Testis (tissue), 3 donors: ENCODE results near the gene SAMD4A. TPM values are rescaled to one million over a fixed set of nuclear protein-coding genes. Genes with fewer than 3 reads are reported as not detected.

Experiments
- DNase-seq: peaks from one replicate; pipeline ENCODE4 v3.0.0-alpha.2; 2019
- H3K27ac ChIP-seq, 2 donors: fragments of 200-600 bp; sonication (generic); one replicate each; pipeline ENCODE4 v1.5.1; 2019
- H3K27me3 ChIP-seq: fragments of 200-600 bp; sonication (generic); one replicate; pipeline ENCODE4 v1.5.1; 2019
- H3K36me3 ChIP-seq: fragments of 200-600 bp; sonication (generic); one replicate; pipeline ENCODE4 v1.5.1; 2017; ENCODE audit warnings: low read depth; ENCODE audit errors: missing control alignments
- H3K4me1 ChIP-seq: fragments of 200-600 bp; sonication (generic); one replicate; pipeline ENCODE4 v1.5.1; 2019
- H3K4me3 ChIP-seq, 2 donors: fragments of 200-600 bp; sonication (generic); one replicate each; pipeline ENCODE4 v1.5.1; 2017 to 2019
- H3K9me3 ChIP-seq: fragments of 200-600 bp; sonication (generic); one replicate; pipeline ENCODE4 v1.5.1; 2017
- CTCF ChIP-seq, 3 experiments: fragments of 450-650 bp in 2 of 3; fragments of 200-600 bp in 1 of 3; sonication (generic) in 1 of 3; IDR thresholded peaks; one replicate each; pipeline ENCODE4 v1.5.1; 2016 to 2019; ENCODE audit warnings: antibody characterized with exemption in 3 of 3, mild to moderate bottlenecking in 2 of 3, moderate library complexity in 1 of 3
- POLR2A ChIP-seq: fragments of 450-650 bp; IDR thresholded peaks from one replicate; pipeline ENCODE4 v1.6.1; 2017; ENCODE audit warnings: antibody characterized with exemption, mild to moderate bottlenecking, moderate library complexity
- WGBS, 2 donors: methylation state at CpG; one replicate each; pipeline ENCODE4 v1.1.5; 2018; 5-methylcytosine and 5-hydroxymethylcytosine counted together
- intact Hi-C: fragments of 100-400 bp; cut with DNase I; formaldehyde crosslinking; loops from one replicate; pipeline ENCODE4 v1.15.1; 2023; ENCODE audit warnings: low total_unique reads
- polyA plus RNA-seq: library from polyadenylated mRNA; stranded (reverse); fragments of 350-450 nt; fragmentation: Illumina TruSeq; extraction: RNeasy Lipid Tissue Mini Kit (QIAGEN cat#74804); gene quantifications from one replicate; pipeline ENCODE4 v1.2.3, GENCODE V29; 2014; ENCODE audit warnings: low read depth, low replicate concordance; ENCODE audit not compliant: insufficient read depth
- total RNA-seq, 2 donors: library from RNA; depleted of rRNA; stranded (reverse); fragments of >200 nt; gene quantifications; one replicate each; pipeline ENCODE4 v1.2.3, GENCODE V29; 2016

The SAMD4A gene
- total and polyA plus RNA-seq, 3 donors from 2014 or later, result 103 to 369 (median 259) TPM

GRCh38 chr14:54711812-54712464 is 145.0 kb downstream of the SAMD4A start:
- Histone ChIP-seq H3K4me1 (peaks cover 20% of the 10 kb centered on the region), H3K9me3 (no peaks in the 10 kb centered on the region), H3K4me3 (no peak overlapping the region), H3K27me3 (no peaks in the 10 kb centered on the region), H3K27ac (peak overlapping the region; percentile 42 to 74), H3K36me3 (no peaks in the 10 kb centered on the region)
- no peak for DNase-seq
- TF ChIP-seq POLR2A, result no peak
- TF ChIP-seq CTCF (IDR thresholded peaks at IDR 0.05), result no peak
- WGBS, 2 donors, result 46 to 47% methylated on average over 5 of the region's 5 CpGs
- intact Hi-C loops, result no loop called here

GRCh38 chr14:54712465-54713200 is 145.7 kb downstream of the SAMD4A start:
- no peak for TF ChIP-seq CTCF (IDR thresholded peaks at IDR 0.05)
- no peak for TF ChIP-seq POLR2A
- intact Hi-C loops, result no loop called here
- H3K9me3 ChIP-seq, result no peaks in the 10 kb centered on the region
- H3K36me3 ChIP-seq, result no peaks in the 10 kb centered on the region
- H3K4me1 ChIP-seq, result peaks cover 20% of the 10 kb centered on the region
- H3K27me3 ChIP-seq, result no peaks in the 10 kb centered on the region
- no peak overlapping the region for H3K4me3 ChIP-seq
- peak overlapping the region; percentile 42 to 74 for H3K27ac ChIP-seq
- peak; percentile 25 for DNase-seq
- WGBS, 2 donors, result 34 to 53% methylated on average over 5 of the region's 5 CpGs

- Histone ChIP-seq H3K36me3 (no peaks in the 10 kb centered on the region), H3K27ac (peak overlapping the region in 1 of 2 donors; percentile 74), H3K9me3 (no peaks in the 10 kb centered on the region), H3K4me1 (peaks cover 20% of the 10 kb centered on the region), H3K27me3 (no peaks in the 10 kb centered on the region), H3K4me3 (no peak overlapping the region)
- intact Hi-C loops, result no loop called here
- no peak for TF ChIP-seq CTCF (IDR thresholded peaks at IDR 0.05)
- no peak for DNase-seq
These were observed 146.5 kb downstream of the SAMD4A start for GRCh38 chr14:54713379-54713778.

GRCh38 chr14:54715239-54715638 is 148.3 kb downstream of the SAMD4A start:
- Histone ChIP-seq H3K27me3 (no peaks in the 10 kb centered on the region), H3K4me3 (no peak overlapping the region), H3K9me3 (no peaks in the 10 kb centered on the region), H3K36me3 (no peaks in the 10 kb centered on the region), H3K4me1 (peaks cover 20% of the 10 kb centered on the region), H3K27ac (no peak overlapping the region)
- TF ChIP-seq POLR2A (no peak), CTCF (IDR thresholded peaks at IDR 0.05) (no peak)
- WGBS, 2 donors, result 65 to 70% methylated on average over 4 of the region's 4 CpGs
- intact Hi-C loops, result no loop called here
- DNase-seq, result no peak
